H9 (cell line): ENCODE measurements around the gene SDK1. TPM values are rescaled to one million over a fixed set of nuclear protein-coding genes. Genes with fewer than 3 reads are reported as not detected.

Experiments
- DNase-seq: peaks from one replicate; pipeline ENCODE4 v3.0.0-alpha.2; 2017
- H2AFZ ChIP-seq: one replicate; pipeline ENCODE4 v1.6.1; 2013; ENCODE audit warnings: mild to moderate bottlenecking, low read length, control low read depth, moderate library complexity
- H2AK5ac ChIP-seq: 2 replicates; pipeline ENCODE4 v1.6.1; 2013; ENCODE audit warnings: low read length, control low read depth, mixed read lengths; ENCODE audit not compliant: insufficient read length
- H2BK120ac ChIP-seq: one replicate; pipeline ENCODE4 v1.6.1; 2013; ENCODE audit warnings: low read depth, mild to moderate bottlenecking, low read length, control low read depth, inconsistent platforms; ENCODE audit not compliant: poor library complexity, severe bottlenecking
- H2BK12ac ChIP-seq: 2 replicates; pipeline ENCODE4 v1.6.1; 2013; ENCODE audit warnings: low read length, control low read depth, mixed read lengths, low read depth; ENCODE audit not compliant: insufficient read length
- H2BK15ac ChIP-seq: 2 replicates; pipeline ENCODE4 v1.6.1; 2013; ENCODE audit warnings: low read depth, low read length, control low read depth
- H2BK20ac ChIP-seq: one replicate; pipeline ENCODE4 v1.6.1; 2013; ENCODE audit warnings: low read depth, mild to moderate bottlenecking, low read length, control low read depth, inconsistent platforms; ENCODE audit not compliant: poor library complexity, severe bottlenecking
- H2BK5ac ChIP-seq: 2 replicates; pipeline ENCODE4 v1.6.1; 2013; ENCODE audit warnings: low read length, control low read depth, mixed read lengths; ENCODE audit not compliant: insufficient read length
- H3K14ac ChIP-seq: 2 replicates; pipeline ENCODE4 v1.6.1; 2013; ENCODE audit warnings: low read length, control low read depth; ENCODE audit not compliant: insufficient read depth
- H3K18ac ChIP-seq: 2 replicates; pipeline ENCODE4 v1.6.1; 2013; ENCODE audit warnings: low read depth, mild to moderate bottlenecking, mixed read lengths, low read length, control low read depth; ENCODE audit not compliant: insufficient read length
- H3K23ac ChIP-seq: 2 replicates; pipeline ENCODE4 v1.6.1; 2013; ENCODE audit warnings: low read length, control low read depth, mixed read lengths, low read depth; ENCODE audit not compliant: insufficient read length
- H3K23me2 ChIP-seq: 2 replicates; pipeline ENCODE4 v1.6.1; 2013; ENCODE audit warnings: low read depth, mild to moderate bottlenecking, mixed read lengths, low read length, control low read depth; ENCODE audit not compliant: insufficient read length, poor library complexity, severe bottlenecking
- H3K27ac ChIP-seq: 2 replicates; pipeline ENCODE4 v1.5.1; 2013; ENCODE audit warnings: low read length, control low read depth, mixed read lengths, low read depth; ENCODE audit not compliant: insufficient read length
- H3K27me3 ChIP-seq: 2 replicates; pipeline ENCODE4 v1.6.1; 2013; ENCODE audit warnings: low read length, control low read depth, inconsistent platforms; ENCODE audit not compliant: insufficient read depth
- H3K4ac ChIP-seq: 2 replicates; pipeline ENCODE4 v1.6.1; 2013; ENCODE audit warnings: low read depth, mild to moderate bottlenecking, control low read depth, inconsistent platforms, low read length, moderate library complexity
- H3K4me1 ChIP-seq: 2 replicates; pipeline ENCODE4 v1.6.1; 2013; ENCODE audit warnings: low read length, control low read depth, inconsistent platforms; ENCODE audit not compliant: insufficient read depth
- H3K4me2 ChIP-seq: 2 replicates; pipeline ENCODE4 v1.6.1; 2013; ENCODE audit warnings: low read length, control low read depth, mixed read lengths; ENCODE audit not compliant: insufficient read length, insufficient read depth
- H3K56ac ChIP-seq: 2 replicates; pipeline ENCODE4 v1.6.1; 2013; ENCODE audit warnings: low read depth, mild to moderate bottlenecking, mixed read lengths, low read length, control low read depth; ENCODE audit not compliant: insufficient read length
- H3K79me1 ChIP-seq: 2 replicates; pipeline ENCODE4 v1.6.1; 2013; ENCODE audit warnings: low read depth, mild to moderate bottlenecking, moderate library complexity, low read length, control low read depth, inconsistent platforms; ENCODE audit not compliant: insufficient read depth, poor library complexity, severe bottlenecking
- H3K79me2 ChIP-seq: 2 replicates; pipeline ENCODE4 v1.6.1; 2013; ENCODE audit warnings: low read length, control low read depth, inconsistent platforms; ENCODE audit not compliant: insufficient read depth
- H3K9ac ChIP-seq: 2 replicates; pipeline ENCODE4 v1.6.1; 2013; ENCODE audit warnings: low read length, control low read depth, mixed read lengths; ENCODE audit not compliant: insufficient read length; ENCODE audit errors: extremely low read depth
- H3K9me3 ChIP-seq: one replicate; pipeline ENCODE4 v1.6.1; 2013; ENCODE audit warnings: low read depth, low read length, inconsistent platforms; ENCODE audit not compliant: control insufficient read depth
- H3T11ph ChIP-seq: one replicate; pipeline ENCODE4 v1.6.1; 2013; ENCODE audit warnings: mild to moderate bottlenecking, low read length, control low read depth, inconsistent platforms
- H4K20me1 ChIP-seq: one replicate; pipeline ENCODE4 v1.6.1; 2013; ENCODE audit not compliant: control insufficient read depth, insufficient read length, insufficient read depth
- H4K5ac ChIP-seq: 2 replicates; pipeline ENCODE4 v1.6.1; 2013; ENCODE audit warnings: low read depth, mild to moderate bottlenecking, mixed read lengths, low read length, control low read depth; ENCODE audit not compliant: insufficient read length
- H4K8ac ChIP-seq: replicated peaks from 2 replicates; pipeline ENCODE4 v1.6.1; 2013; ENCODE audit warnings: low read length, control low read depth, mixed read lengths, low read depth; ENCODE audit not compliant: insufficient read length
- H4K91ac ChIP-seq: 2 replicates; pipeline ENCODE4 v1.6.1; 2013; ENCODE audit warnings: low read depth, mild to moderate bottlenecking, moderate library complexity, mixed read lengths, low read length, control low read depth; ENCODE audit not compliant: insufficient read length
- H3K27ac Mint-ChIP-seq, 3 experiments: 2 replicates in 2 of 3; 3 replicates in 1 of 3; pipeline ENCODE4 v1.8.0; 2020 to 2021; ENCODE audit warnings: mixed read lengths in 3 of 3, mild to moderate bottlenecking in 1 of 3, moderate library complexity in 1 of 3
- H3K27me3 Mint-ChIP-seq: 2 replicates; pipeline ENCODE4 v1.8.0; 2021; ENCODE audit warnings: low read depth, mild to moderate bottlenecking, moderate library complexity, mixed read lengths
- H3K36me3 Mint-ChIP-seq, 3 experiments: 2 replicates in 2 of 3; 3 replicates in 1 of 3; pipeline ENCODE4 v1.8.0; 2020 to 2021; ENCODE audit warnings: low read depth in 3 of 3, mixed read lengths in 3 of 3; ENCODE audit not compliant: insufficient read depth in 1 of 3
- H3K4me1 Mint-ChIP-seq, 2 experiments: 2 replicates each; pipeline ENCODE4 v1.8.0; 2020; ENCODE audit warnings: mixed read lengths in 2 of 2
- H3K4me3 Mint-ChIP-seq, 2 experiments: 2 replicates in 1 of 2; 3 replicates in 1 of 2; pipeline ENCODE4 v1.8.0; 2020 to 2021; ENCODE audit warnings: mild to moderate bottlenecking in 2 of 2, mixed read lengths in 2 of 2, moderate library complexity in 1 of 2
- H3K9me3 Mint-ChIP-seq, 2 experiments: 2 replicates in 1 of 2; 3 replicates in 1 of 2; pipeline ENCODE4 v1.8.0; 2020; ENCODE audit warnings: mild to moderate bottlenecking in 2 of 2, mixed read lengths in 2 of 2, moderate library complexity in 1 of 2
- WGBS: extraction: QIAGEN DNeasy Blood & Tissue Kit; methylation state at CpG from one replicate; pipeline ENCODE4 v1.1.7; 2013; ENCODE audit warnings: missing lambda C conversion rate, low lambda C conversion rate, mixed read lengths; ENCODE audit not compliant: insufficient read length; ENCODE audit errors: extremely low coverage; 5-methylcytosine and 5-hydroxymethylcytosine counted together
- total RNA-seq: library from RNA; stranded (reverse); gene quantifications from 2 replicates; pipeline ENCODE4 v1.2.1, GENCODE V29; 2021
- TF ChIP-seq, protein P1 (sequence below): fragments of 200-600 bp; sonication (generic); conservative IDR thresholded peaks from 3 replicates; pipeline ENCODE4 v1.8.0; 2021; ENCODE audit warnings: antibody characterized with exemption, mild to moderate bottlenecking

SDK1 gene
- total RNA-seq, 1 experiment from 2014 or later = 8.7 TPM

GRCh38 chr7:3795141-3795540, 494.1 kb downstream of the SDK1 start:
- no peak overlapping the region for H4K91ac ChIP-seq
- H3K27me3 ChIP-seq = no peaks in the 10 kb centered on the region
- no peak overlapping the region for H3K4ac ChIP-seq
- no CpG with 5 or more reads among the region's 4 CpGs for WGBS
- H3K4me1 Mint-ChIP-seq = peaks cover 4 to 5% of the 10 kb centered on the region in 2 experiments; a peak in 2 of 4 replicates
- H4K5ac ChIP-seq = no peak overlapping the region
- H3K79me2 ChIP-seq = no peaks in the 10 kb centered on the region
- H3K27ac ChIP-seq = no peak overlapping the region
- no peak overlapping the region for H2BK20ac ChIP-seq
- H3K9ac ChIP-seq = no peak overlapping the region
- H3T11ph ChIP-seq = no peak overlapping the region
- H3K18ac ChIP-seq = no peak overlapping the region
- no peaks in the 10 kb centered on the region for H3K23me2 ChIP-seq
- no peak overlapping the region for H3K14ac ChIP-seq
- peaks cover 0 to 2% of the 10 kb centered on the region in 2 experiments; a peak in 2 of 5 replicates for H3K9me3 Mint-ChIP-seq
- no peaks in the 10 kb centered on the region for H3K9me3 ChIP-seq
- no peak overlapping the region for H2BK120ac ChIP-seq
- H4K8ac ChIP-seq = no peak overlapping the region
- H2AFZ ChIP-seq = no peak overlapping the region
- no peaks in the 10 kb centered on the region; the same call in 1 of the 2 replicates for H3K4me1 ChIP-seq
- TF ChIP-seq, protein P1, sequence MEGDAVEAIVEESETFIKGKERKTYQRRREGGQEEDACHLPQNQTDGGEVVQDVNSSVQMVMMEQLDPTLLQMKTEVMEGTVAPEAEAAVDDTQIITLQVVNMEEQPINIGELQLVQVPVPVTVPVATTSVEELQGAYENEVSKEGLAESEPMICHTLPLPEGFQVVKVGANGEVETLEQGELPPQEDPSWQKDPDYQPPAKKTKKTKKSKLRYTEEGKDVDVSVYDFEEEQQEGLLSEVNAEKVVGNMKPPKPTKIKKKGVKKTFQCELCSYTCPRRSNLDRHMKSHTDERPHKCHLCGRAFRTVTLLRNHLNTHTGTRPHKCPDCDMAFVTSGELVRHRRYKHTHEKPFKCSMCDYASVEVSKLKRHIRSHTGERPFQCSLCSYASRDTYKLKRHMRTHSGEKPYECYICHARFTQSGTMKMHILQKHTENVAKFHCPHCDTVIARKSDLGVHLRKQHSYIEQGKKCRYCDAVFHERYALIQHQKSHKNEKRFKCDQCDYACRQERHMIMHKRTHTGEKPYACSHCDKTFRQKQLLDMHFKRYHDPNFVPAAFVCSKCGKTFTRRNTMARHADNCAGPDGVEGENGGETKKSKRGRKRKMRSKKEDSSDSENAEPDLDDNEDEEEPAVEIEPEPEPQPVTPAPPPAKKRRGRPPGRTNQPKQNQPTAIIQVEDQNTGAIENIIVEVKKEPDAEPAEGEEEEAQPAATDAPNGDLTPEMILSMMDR = no peak
- H2BK12ac ChIP-seq = no peak overlapping the region
- H3K56ac ChIP-seq = no peak overlapping the region
- H3K27ac Mint-ChIP-seq = no peak overlapping the region
- H3K4me2 ChIP-seq = no peak overlapping the region
- H4K20me1 ChIP-seq = no peaks in the 10 kb centered on the region
- H3K27me3 Mint-ChIP-seq = no peaks in the 10 kb centered on the region
- no peak overlapping the region for H2AK5ac ChIP-seq
- peaks cover 0 to 3% (median 2%) of the 10 kb centered on the region in 3 experiments; a peak in 2 of 7 replicates for H3K36me3 Mint-ChIP-seq
- DNase-seq = no peak
- H3K79me1 ChIP-seq = no peaks in the 10 kb centered on the region
- H3K4me3 Mint-ChIP-seq = no peak overlapping the region
- H2BK5ac ChIP-seq = no peak overlapping the region
- no peak overlapping the region for H2BK15ac ChIP-seq
- H3K23ac ChIP-seq = no peak overlapping the region
